Amygdala (tissue), 56 donors: ENCODE measurements around the gene TIMELESS.
"Not testable (repeated sequence)": the region's sequence is repeated elsewhere in the genome, so short reads cannot be mapped to it uniquely, and the experiment has no call there.

Source experiments
- DNase-seq, 56 donors: peaks; one replicate each; lab custom pipeline; 2025; lab: John Stamatoyannopoulos, UW

TIMELESS gene, protein sequence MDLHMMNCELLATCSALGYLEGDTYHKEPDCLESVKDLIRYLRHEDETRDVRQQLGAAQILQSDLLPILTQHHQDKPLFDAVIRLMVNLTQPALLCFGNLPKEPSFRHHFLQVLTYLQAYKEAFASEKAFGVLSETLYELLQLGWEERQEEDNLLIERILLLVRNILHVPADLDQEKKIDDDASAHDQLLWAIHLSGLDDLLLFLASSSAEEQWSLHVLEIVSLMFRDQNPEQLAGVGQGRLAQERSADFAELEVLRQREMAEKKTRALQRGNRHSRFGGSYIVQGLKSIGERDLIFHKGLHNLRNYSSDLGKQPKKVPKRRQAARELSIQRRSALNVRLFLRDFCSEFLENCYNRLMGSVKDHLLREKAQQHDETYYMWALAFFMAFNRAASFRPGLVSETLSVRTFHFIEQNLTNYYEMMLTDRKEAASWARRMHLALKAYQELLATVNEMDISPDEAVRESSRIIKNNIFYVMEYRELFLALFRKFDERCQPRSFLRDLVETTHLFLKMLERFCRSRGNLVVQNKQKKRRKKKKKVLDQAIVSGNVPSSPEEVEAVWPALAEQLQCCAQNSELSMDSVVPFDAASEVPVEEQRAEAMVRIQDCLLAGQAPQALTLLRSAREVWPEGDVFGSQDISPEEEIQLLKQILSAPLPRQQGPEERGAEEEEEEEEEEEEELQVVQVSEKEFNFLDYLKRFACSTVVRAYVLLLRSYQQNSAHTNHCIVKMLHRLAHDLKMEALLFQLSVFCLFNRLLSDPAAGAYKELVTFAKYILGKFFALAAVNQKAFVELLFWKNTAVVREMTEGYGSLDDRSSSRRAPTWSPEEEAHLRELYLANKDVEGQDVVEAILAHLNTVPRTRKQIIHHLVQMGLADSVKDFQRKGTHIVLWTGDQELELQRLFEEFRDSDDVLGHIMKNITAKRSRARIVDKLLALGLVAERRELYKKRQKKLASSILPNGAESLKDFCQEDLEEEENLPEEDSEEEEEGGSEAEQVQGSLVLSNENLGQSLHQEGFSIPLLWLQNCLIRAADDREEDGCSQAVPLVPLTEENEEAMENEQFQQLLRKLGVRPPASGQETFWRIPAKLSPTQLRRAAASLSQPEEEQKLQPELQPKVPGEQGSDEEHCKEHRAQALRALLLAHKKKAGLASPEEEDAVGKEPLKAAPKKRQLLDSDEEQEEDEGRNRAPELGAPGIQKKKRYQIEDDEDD

DNA sequence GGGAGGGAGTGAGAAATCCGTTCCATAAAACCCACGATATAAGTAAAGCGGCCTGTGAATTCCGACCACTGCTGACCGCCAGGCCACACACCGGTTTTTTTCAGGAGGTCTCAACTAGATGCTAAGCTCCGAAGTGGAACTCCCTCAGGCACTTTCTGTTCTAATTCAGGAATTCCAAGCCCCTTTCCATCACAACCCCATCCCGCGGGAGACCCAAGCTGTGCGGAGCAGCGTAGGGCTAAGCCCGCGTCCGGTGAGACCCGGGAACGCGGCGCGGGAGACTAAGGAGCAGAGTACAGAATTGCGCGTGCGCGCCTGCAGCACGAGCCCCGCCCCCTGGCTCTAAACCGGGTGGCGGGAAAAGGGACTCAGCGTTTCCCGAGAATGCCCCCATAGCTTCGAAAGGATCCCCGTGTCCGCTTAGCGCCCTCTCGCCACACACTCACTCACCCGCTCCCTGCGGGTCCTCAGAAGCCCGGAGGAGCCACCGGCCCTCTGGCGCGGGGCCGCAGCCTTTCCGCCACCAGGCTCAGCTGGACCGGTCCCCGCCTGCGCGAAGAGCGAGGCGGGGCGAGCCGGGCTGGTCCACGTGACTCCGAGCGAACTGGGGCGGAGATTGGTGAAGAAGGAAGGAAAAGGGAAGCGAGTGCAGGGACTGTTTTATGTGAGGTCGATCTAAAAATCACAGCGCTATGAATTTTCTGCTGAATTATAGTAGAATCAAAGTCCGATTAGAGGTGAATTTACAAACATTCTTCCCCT, at the start of gene TIMELESS:
TIMELESS (minus strand) TSS at position 567 of the 762 bp plus-strand sequence. CDS start 15,256 bp downstream, outside the sequence.
- DNase-seq, result peak; percentile 55 to 98 (median 89)

DNA sequence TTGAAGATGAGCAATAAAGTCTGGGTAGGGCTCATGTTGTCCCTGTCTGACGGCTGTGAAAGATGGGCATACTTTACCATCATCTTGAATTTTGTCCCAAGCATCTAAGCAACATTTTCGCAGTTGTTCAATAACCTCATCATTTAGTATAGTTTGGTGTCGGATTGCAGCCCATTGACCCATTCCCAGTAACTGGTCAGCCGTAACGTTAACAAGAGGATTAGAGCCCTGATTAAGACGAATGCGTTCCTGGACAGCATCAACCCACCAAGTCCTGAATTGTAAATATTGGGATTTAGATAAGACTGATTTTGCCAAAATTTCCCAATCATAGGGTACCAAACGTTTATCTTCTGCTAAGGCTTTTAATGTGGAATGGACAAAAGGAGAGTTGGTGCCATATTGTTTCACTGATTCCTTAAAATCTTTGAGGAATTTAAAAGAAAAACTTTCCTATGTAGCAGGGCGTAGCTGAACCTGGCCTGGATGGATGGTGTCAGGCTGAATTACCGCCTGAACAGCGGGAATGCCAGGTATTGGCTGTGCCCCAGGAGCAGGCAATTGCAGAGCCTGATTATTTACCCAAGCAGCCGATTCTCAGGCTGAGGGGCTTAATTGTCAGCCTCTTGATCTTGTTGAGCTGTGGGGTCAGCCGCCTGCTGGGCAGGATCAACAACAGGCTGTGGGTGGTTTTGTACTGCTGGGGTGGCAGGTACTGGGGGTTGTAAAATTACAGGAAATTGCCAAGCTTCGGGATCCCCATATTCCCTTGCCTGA, 49.1 kb upstream of the TIMELESS start:
- not testable (repeated sequence) for DNase-seq

DNA sequence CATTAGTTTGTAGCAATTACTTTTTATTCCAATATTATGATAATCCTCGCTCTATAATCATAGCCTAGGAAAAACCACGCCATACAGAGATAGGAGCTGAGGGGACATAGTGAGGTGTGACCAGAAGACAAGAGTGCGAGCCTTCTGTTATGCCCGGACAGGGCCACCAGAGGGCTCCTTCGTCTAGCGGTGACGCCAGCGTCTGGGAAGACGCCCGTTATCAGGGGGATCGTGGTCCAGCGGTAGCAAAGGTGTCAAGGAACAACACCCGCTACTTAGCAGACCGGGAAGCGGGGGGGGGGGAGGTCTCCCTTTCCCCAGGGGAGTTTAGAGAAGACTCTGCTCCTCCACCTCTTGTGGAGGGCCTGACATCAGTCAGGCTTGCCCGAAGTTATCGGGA, 47.5 kb upstream of the TIMELESS start:
- peak in 35 of 56 donors; percentile 2 to 65 (median 20) for DNase-seq

DNA sequence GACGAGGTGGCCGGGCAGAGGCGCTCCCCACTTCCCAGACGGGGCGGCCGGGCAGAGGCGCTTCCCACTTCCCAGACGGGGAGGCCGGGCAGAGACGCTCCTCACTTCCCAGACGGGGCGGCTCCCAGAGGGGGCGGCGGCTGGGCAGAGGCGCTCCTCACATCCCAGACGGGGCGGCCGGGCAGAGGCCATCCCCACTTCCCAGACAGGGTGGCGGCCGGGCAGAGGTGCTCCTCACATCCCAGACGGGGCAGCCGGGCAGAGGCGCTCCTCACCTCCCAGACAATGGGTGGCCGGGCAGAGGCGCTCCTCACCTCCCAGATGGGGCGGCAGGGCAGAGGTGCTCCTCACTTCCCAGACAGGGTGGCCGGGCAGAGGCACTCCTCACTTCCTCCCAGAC, 45.3 kb upstream of the TIMELESS start:
- not testable (repeated sequence) for DNase-seq

DNA sequence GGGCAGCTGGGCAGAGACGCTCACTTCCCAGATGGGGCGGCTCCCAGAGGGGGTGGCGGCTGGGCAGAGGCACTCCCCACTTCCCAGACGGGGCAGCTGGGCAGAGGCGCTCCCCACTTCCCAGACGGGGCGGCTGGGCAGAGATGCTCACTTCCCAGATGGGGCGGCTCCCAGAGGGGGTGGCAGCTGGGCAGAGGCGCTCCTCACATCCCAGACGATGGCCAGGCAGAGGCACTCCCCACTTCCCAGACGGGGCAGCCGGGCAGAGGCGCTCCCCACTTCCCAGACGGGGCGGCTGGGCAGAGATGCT, 44.8 kb upstream of the TIMELESS start:
- not testable (repeated sequence) for DNase-seq

DNA sequence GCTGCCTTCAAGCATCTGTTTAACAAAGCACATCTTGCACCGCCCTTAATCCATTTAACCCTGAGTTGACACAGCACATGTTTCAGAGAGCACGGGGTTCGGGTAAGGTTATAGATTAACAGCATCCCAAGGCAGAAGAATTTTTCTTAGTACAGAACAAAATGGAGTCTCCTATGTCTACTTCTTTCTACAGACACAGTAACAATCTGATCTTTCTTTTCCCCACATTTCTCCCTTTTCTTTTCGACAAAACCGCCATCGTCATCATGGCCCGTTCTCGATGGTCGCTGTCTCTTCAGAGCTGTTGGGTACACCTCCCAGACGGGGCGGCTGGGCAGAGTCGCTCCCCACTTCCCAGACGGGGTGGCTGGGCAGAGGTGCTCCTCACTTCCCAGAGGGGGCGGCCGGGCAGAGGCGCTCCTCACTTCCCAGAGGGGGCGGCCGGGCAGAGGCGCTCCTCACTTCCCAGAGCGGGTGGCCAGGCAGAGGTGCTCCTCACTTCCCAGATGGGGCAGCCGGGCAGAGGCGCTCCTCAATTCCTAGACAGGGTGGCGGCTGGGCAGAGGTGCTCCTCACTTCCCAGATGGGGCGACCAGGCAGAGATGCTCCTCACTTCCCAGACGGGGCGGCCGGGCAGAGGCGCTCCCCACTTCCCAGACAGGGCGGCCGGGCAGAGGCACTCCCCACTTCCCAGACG, 44.3 kb upstream of the TIMELESS start:
- DNase-seq, result not testable (repeated sequence)

DNA sequence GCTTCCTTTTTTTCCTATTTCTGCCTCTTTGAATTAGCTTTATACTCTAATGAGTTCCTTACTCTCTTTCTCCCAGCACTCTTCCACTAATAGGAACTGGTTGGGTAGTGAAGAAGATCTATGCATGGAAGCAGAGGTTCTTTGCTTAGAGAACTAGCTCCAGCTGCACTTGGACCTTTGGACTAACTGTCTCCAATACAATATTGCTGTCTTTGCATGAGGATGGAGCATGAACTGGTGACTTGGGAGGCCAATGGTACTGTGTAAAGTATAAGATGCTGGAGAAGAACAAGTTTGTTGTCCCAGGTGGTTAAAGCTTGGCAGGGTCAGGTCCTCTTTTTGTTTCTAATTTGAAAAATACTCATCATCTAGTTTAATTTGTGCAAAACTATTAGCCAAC, 41.1 kb upstream of the TIMELESS start:
- DNase-seq, result no peak

DNA sequence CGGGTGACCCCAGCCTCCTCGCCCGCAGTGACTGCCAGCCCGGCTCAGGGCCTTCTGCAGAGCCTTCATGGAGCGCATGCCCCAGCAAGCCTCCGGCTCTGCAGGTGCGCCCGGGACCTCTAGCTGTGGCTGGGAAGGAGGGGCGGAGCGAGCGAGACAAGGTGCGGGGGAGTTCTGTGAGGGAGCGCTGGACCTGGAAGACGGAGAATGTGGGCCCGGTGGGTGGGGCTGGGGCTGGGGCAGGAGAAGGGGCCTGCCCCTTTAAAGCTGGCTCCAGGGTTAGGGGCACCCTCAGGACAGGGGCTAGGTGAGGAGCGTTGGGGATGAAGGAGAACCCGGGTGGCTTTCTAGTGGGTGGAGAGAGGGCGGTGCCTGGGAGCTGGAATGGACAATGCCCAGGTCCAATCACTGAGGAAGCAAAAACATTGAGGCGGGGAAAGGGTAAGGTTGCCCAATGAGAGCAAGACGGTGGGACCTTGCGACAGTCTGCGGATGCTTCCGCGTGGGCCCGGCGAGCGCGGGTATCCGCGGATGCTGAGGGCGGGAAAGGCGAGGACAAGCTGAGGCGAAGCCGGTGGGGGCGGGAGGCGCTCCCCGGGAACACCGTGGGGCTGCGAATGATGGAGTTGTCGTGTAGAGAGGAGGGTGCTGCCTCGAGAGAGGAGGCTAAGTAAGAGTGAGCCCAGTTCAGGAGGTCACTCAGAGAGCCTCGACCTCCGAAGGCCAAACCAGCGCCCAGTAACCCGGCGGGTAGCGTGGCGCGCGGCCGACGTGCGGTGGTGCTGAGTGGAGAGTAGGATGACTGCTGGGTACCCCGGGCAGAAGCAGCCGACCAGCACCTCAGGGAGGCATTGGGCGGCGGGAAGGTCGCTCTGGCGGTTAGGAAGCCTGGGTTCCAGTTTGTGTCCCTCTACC, 39.1 kb upstream of the TIMELESS start, which contains the start of gene GLS2:
GLS2 (minus strand) TSS at position 121 of the 915 bp plus-strand sequence; CDS start at position 78, 43 bp downstream.
- peak in 53 of 56 donors; percentile 26 to 84 (median 66) for DNase-seq

DNA sequence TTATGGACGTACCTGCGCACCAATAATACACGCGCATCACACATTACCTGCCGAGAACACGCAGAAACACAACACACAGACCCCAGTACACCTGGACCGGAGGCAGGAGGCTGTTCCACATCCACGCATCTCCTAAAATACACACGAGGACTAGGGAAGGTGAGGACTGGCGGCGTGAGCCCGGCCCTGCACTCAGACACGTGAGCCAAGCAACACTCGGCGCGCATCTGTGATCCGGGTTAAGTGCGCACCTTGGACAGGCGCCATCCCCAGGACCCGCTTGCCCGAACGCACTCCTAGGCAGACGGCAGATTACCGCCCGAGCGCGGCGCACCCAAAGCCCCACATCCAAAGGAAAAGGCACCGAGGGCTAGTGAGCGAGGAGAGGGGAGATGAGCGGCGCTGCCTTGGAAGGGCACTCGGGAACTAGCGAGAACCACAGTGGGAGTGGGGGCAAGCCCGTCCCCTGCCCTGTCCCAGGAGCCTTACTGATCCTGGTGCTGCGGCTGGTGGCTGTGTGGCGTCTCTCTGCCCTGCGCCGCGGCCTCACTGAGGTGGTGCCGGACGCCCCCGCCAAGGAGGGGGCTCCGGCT, 38.3 kb upstream of the TIMELESS start:
- peak in 21 of 56 donors; percentile 10 to 53 (median 26) for DNase-seq

DNA sequence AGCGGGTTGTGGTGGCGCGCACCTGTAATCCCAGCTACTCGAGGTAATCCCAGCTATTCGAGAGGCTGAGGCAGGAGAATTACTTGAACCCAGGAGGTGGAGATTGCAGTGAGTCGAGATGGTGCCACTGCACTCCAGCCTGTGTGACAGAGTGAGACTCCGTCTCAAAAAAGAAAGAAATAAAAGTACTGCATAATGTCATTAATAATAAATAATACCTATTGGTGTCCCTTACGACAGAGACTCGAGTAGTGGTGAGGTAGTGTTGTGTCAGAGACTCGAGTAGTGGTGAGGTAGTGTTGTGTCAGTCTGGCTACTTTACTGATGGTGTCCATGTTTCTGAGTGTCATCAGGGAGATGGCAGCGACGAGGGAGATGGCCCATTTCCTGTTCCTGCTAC, 37.5 kb upstream of the TIMELESS start:
- DNase-seq, result no peak

DNA sequence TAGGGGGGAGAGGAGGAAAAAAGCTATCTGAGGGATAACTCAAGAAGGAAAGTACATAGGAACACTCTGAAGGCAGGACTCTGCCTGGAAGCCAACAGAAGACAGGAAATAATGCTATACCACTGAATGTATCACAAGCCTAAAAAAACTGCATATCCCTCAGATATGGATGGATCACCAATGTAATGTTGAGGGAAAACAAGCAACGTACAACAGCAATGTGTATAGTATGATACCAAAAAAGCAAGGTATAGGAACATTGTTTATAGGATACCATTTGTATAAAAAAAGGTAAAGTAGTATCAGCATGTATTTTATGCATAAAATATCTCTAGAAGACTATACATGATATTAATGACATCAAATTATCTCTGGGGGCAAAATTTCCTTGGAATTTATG, 35.3 kb upstream of the TIMELESS start:
- DNase-seq, result no peak

DNA sequence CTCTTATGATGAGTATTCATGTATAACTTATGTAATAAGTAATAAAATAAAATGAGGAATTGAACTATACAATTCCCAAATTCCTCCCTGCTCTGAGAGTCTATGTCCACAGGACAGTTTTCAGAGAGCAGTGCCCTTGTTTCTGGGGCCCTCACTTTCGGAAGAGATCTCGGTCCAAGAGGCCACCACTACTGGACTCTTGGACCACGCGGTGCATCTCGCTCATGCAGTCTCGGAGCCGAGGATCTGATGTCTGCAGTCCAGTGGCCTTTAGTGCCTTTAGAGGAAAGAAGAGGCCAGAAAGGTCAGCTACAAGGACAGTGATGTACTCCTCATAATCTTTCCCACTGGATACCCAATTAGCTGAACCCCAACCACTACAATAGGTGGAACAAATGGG, 30.4 kb upstream of the TIMELESS start:
- DNase-seq, result no peak

DNA sequence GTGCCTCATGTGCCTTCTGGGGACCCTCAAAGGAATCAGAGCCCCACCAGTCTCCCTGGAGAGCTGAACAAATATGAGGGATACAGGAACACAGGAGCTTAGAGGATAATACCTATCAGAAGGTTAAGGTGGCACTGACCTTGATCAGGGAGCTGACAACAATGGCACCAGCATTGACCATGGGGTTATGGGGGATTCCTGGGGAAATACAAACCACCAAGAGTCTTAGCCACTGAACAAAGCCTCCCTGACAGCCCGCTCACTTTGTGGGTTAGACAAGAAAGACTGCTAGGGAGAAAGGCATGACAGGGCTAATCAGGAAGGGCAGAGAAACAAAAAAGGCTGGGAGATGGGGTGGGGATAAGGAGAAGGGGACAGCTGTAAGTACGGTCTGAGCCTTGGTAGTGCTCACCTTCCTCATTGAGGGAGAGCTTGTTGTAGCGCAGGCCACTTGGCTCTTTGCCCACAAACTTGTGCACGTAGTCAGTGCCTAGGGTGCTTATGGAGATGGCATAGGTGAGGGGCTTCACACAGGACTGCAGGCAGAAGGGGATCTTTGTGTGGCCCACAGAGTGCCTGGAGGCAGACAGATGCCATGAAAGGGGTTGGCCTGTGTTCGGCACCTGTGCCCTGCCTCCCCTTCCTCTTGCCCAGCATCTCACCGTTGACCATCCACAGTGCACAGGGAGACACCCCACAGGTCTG, 28.4 kb upstream of the TIMELESS start:
- no peak for DNase-seq

DNA sequence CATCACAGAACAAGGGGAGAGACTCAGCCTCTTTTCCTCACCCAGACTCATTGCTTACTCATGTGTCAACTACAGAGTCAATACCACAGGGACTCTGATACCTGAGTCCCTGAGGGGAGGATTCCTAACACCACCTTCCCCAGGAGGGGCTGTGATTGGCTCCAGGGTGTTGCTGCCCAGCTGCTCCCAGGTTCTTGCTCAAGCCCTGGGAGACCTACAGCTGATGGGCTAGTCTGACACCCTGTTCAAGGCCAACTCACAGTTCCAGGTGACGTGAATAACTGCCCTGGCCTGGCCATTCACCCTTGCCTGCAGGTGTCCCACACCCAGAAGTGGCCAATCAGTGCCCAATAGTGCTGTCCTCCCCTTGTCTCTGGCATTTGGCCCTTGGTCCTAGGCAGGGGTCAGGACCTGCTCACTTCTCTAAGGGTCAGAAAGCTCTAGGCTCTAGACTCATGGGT, 27.8 kb upstream of the TIMELESS start:
- no peak for DNase-seq

DNA sequence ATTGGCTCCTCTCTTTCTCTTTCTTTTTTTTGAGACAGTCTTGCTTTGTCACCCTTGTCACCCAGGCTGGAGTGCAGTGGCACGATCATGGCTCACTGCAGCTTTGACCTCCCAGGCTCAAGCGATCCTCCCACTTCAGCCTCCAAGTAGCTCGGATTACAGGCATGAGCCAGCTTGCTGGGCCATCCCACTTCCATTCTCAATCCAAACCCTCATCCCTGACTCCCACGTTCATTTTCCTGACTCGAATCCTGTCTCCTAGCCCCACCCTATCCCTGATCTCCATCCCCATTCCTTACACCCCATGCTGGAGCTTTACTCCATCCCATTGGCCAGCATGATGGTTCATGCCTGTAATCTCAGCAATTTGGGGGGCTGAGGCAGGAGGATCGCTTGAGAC, 26.9 kb upstream of the TIMELESS start:
- no peak for DNase-seq

DNA sequence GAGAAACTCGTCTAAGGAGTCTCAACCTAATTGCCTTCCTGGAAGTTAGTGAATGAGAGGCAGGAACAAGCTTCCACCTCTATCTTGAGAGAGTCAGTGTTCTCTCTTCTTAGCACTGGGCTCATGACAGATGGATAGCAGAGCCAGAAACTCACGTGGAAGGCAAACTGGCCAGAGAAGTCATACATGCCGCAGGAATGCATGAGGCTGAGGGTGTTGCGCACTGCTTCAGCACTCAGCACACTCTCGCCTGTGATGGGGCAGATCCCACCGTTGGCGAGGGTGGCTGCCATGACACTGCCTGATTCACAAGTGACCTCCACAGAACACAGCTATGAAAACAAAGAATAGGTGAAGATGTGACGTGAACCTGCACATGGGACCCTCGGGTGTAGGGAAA, 25.2 kb upstream of the TIMELESS start:
- DNase-seq, result no peak
